GM12891 (cell line): ENCODE measurements around the gene SEMA6A.

Experiments used
- PAX5 ChIP-seq: IDR thresholded peaks from 2 replicates; pipeline ENCODE4 v1.6.1; 2011; ENCODE audit warnings: low read length, moderate library complexity, mild to moderate bottlenecking; ENCODE audit not compliant: insufficient read depth, severe bottlenecking
- POLR2A ChIP-seq: IDR thresholded peaks from 2 replicates; pipeline ENCODE4 v1.6.1; 2011; ENCODE audit warnings: low read depth, low read length, control low read depth
- POLR2AphosphoS5 ChIP-seq: IDR thresholded peaks from 2 replicates; pipeline ENCODE4 v1.6.1; 2011; ENCODE audit warnings: low read depth, low read length, control low read depth
- SPI1 ChIP-seq: IDR thresholded peaks from 2 replicates; pipeline ENCODE4 v1.6.1; 2011; ENCODE audit warnings: low read depth, low read length, control low read depth
- TAF1 ChIP-seq: IDR thresholded peaks from 2 replicates; pipeline ENCODE4 v1.6.1; 2011; ENCODE audit warnings: low read depth, low read length, control low read depth

- TF ChIP-seq TAF1 (no peak), POLR2AphosphoS5 (no peak), POLR2A (no peak), SPI1 (no peak), PAX5 (no peak)
These were observed 109.2 kb downstream of the SEMA6A start for GRCh38 chr5:116465411-116465810.
